NCI-H1105 treated with DMSO at 0.1 percent for 48 hours (cell line): Measurements from ENCODE around the gene QSOX2.

Experiments used
- DNase-seq: peaks from one replicate; lab custom pipeline; 2025; lab: John Stamatoyannopoulos, UW

QSOX2 gene

GRCh38 chr9:136222166-136222905 is 23.3 kb downstream of the QSOX2 start:
- no peak for DNase-seq

DNA sequence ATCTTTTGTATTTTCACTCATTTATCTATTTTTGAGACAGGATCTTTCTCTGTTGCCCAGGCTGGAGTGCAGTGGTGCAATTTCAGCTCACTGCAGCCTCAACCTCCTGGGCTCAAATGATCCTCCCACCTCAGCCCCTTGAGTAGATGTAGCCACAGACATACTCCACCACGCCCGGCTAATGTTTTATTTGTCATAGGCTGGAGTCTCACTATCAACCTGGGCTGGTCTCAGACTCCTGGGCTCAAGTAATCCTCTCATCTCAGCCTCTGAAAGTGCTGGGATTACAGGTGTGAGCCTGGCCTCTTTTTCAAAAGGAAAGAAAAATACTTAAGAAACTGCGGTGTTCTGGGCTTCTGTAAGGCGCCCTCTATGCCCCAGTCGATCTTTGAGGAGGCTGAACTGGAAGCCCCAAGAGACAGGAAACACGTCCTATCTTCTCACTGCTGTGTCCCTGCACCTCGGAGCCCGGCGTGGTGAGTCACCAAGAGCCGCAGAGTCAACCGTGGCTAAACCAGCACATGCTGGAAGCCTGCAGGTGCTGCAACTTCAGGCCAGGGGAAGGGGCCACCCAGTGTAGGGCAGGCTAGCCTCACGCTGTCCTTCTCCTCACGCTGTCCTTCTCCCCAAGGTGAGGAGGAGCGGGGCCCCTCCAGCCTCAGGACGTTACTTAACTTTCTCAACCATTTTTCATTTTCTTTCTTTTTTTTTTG is 25.4 kb downstream of the QSOX2 start:
- no peak for DNase-seq

- no peak for DNase-seq
Measured at GRCh38 chr9:136219276-136219675, 26.3 kb downstream of the QSOX2 start.

DNA sequence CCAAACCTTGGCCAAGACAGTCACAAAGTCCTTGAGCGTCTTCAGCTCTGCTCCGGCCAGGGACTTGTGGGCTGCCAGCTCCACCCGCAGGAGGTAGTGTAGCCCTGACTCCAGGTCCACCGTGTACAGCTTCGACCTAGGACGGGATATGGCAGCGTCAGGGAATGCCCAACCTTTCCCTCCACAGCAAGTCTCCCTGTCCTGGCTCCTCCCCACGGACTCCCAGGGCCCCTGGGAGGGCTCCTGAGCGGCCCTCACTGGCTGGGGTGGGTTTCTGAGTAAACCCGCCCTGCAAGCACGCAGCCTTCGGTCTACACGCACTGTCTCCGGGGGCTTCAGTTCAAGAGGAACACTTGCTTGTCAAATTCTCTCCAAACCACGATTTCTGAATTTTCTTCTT is 26.9 kb downstream of the QSOX2 start:
- no peak for DNase-seq

DNA sequence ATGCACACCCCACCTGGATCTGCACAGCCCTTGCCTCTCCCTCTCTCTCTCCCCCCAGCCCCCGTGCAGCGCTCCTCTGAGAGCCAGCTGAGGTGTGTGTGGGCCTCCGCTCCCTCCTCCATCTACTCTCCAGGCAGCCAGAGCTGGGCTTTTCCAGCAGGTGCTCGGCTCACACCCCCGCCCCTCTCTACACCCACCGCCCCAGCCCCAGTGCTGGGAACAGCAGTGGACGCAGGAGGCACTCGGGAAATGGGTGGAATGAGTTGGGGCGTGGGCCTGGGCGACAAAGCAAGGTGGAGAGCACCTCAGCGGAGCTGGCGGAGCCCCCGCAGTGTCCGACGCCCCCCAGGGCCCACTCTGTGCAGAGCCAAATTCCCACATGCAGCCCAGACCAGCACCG is 27.3 kb downstream of the QSOX2 start:
- no peak for DNase-seq

- no peak for DNase-seq
Measured at GRCh38 chr9:136216541-136217244, 28.9 kb downstream of the QSOX2 start.

DNA sequence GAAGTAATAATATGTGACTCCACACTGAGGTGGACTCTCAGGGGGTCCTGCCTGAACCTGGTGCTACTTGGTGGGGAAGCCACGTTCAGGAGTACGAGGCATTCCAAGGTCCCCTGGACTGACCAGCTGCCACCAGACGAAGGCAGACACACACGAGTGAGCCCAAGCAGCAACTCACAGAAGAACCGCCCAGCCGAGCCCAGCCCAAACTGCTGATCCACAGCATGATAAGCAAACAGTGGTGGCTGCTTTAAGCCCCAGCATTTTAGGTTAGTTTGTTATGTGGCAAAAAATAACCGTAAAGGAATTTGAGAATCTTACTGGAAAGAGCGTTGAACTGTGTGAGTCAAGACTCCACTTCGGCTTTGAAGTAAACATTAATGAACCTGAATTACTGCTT is 31.9 kb downstream of the QSOX2 start:
- no peak for DNase-seq

DNA sequence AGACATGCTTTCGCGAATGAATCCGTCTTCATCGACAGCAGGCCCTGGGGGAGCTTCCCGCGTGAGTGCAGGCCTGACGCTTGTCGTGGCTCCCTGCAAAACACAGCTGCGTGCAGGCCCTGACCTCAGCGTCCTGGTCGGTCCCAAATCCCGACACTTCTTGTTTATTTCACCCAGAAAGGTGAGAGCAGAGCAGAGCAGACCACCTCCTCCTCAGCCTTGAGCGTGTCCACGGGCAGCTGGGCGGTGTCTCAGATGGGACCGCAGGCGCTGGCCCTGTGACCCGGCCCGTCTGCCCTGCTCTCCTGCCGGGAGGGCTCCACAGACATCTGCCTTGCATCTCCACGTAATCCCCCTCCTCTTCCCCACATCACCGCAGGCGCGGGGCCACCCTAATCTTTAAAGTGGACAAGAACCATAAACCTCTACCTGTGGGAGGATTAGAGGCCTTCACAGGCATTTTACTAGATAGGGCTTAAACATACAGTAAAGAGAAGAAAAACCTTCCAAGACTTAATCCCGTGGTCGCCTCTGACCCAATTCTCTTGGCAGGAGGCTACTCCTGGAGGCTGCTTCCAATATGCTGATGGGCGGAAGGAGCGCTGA is 33.2 kb downstream of the QSOX2 start:
- no peak for DNase-seq

DNA sequence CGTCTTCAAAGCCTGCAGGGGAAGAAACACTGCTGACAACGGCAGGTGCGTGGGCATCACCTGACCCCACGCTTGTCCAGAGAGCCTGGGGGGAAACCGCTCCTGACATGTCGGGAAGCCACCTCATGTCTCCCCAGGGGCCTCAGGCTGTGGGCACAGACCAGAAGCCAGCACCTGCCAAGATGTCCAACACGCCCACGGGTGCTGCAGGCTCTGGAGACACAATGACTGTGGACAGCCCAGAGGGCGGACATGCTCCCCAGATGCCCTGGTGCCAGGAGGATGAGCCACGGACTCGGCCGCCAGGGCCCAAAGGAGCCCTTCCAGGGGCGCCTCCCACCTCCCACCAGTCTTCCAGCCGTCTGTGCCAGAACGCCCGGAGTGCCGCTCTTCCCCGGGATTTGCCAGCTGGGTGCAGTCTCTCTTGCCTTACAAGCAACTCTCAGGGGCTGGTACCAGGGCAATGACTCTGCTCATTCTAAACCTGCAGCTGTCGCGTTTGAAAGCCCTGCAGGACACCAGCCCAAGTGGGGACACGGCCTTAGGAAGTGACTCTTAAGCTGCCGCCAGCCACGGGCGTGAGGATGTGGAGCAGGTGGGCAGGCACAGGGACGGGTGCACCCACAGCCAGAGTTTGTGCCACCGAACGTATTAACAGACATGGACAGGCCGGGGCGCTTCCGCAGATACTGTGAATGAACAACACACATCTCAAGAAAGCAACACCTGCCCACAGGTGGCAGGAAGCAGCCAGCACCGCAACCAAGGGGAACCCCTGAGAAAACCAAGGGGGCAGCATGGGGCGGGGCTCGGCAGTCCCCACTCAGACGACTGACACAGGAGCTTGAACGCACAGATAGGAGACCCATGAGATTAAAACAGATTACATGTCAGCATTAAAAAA is 33.9 kb downstream of the QSOX2 start:
- no peak for DNase-seq

- no peak for DNase-seq
Measured at GRCh38 chr9:136211006-136211405, 34.6 kb downstream of the QSOX2 start.

DNA sequence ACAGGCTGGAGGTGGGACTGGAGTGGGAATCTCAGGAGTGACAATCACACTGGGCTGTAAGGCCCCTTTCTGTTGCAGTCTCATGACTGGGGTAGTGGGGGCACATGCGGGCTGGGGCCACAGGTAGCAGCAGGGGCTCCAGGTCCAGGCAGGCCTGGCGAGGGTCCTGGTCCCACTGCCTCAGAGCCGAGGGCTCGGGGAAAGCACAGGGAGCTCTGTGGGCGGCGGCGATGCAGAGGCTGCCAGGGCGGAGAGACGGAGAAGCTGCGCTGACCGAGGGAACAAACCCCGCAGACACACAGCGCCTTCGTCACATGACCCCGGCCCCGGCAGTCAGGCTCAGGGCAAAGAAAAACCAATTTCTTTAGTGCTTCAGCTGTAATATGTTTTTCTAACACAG is 35.3 kb downstream of the QSOX2 start:
- DNase-seq, result no peak

GRCh38 chr9:136209786-136210185 is 35.8 kb downstream of the QSOX2 start:
- DNase-seq, result no peak

- DNase-seq, result no peak
Measured at GRCh38 chr9:136209232-136209631, 36.4 kb downstream of the QSOX2 start.

GRCh38 chr9:136208675-136209074 is 36.9 kb downstream of the QSOX2 start:
- DNase-seq, result no peak

- DNase-seq, result no peak
Measured at GRCh38 chr9:136207616-136208015, 38.0 kb downstream of the QSOX2 start.

DNA sequence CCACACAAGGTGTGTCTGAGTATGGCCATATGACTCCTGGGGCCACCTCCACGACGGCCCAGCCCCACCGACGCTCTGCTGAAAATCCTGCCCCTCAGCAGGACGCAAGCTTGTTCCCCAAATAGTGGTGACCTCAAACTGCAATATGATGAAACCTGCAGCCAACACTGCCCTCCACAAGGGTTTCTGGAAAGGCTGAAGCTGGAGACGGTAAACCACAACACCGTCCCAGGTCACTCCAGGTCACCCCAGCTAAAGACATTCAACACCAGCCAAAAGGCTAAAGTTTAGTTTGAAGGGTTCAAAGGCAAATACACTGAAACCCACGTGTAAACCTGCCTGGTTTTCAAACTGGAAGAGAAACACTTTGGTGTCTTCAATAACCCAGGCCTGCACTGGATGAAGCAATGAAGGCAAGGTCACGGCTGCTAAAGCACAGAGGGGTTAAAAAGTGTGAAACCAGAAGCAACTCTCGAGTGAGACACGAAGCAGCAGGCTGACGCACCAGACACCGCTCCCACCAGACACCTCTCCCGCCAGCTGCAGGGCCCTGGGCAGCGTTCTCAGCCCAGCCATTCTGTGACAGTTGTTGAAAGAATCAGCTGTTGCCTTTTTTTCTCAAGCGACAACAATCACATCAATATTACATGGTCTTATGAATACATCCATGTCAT is 38.9 kb downstream of the QSOX2 start:
- DNase-seq, result no peak

DNA sequence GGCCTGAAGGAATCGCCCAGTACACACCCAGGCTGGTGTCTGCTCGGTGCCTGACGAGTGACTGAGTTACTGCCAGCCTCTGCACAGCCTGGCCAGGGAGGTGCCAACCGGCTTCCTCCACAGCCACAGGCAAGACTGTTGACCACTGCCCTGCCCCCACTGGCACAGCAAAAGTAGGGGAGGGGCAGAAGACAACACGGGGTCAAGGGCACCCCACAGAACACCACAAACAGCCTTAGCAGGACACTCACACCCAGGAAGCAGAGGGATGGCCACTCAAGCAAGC is 40.0 kb downstream of the QSOX2 start:
- DNase-seq, result no peak

GRCh38 chr9:136204838-136205706 is 40.5 kb downstream of the QSOX2 start, which contains the start of gene LHX3:
LHX3 (minus strand) TSS chr9:136205128; CDS start chr9:136205012, 116 bp downstream.
- DNase-seq, result no peak

- DNase-seq, result no peak
Measured at GRCh38 chr9:136204145-136204805, 41.3 kb downstream of the QSOX2 start.
